Astrocyte of the cerebellum (primary cell): ENCODE results near the gene DNASE1L1.

Experiments
- DNase-seq: peaks from one replicate; pipeline ENCODE4 v3.0.0-alpha.2; 2011; ENCODE audit warnings: low read depth
- H3K4me3 ChIP-seq: 2 replicates; pipeline ENCODE4 v1.5.1; 2011; ENCODE audit warnings: mild to moderate bottlenecking, low read depth, low read length, moderate library complexity
- in situ Hi-C: cut with HindIII; loops from 2 replicates; pipeline ENCODE4 v1.10.0; 2017; ENCODE audit warnings: low sequenced_read_pairs
- TF ChIP-seq, protein P1 (sequence below): IDR thresholded peaks from 2 replicates; pipeline ENCODE4 v1.5.1; 2012; ENCODE audit warnings: low read length, low read depth, moderate library complexity, mild to moderate bottlenecking; ENCODE audit errors: missing control alignments

The DNASE1L1 gene

DNA sequence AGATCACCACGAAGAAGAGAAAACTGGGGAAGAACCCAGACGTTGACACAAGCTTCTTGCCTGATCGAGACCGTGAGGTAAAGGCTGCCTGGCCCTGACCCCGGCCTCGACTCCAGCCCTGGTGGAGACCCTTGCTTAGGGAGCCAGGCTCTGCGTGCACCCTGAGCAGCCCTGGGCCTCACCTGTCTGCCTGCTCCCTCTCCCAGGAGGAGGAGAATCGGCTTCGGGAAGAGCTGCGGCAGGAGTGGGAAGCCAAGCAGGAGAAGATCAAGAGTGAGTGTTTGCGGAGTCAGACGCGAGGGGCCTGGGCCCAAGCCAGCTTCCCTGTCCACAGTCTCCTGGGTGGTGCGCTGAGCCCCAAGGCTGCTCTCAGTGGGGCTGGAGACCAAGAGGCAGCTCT, 39.4 kb upstream of the DNASE1L1 start:
- no peak overlapping the region for H3K4me3 ChIP-seq
- no peak for DNase-seq
- TF ChIP-seq, protein P1, sequence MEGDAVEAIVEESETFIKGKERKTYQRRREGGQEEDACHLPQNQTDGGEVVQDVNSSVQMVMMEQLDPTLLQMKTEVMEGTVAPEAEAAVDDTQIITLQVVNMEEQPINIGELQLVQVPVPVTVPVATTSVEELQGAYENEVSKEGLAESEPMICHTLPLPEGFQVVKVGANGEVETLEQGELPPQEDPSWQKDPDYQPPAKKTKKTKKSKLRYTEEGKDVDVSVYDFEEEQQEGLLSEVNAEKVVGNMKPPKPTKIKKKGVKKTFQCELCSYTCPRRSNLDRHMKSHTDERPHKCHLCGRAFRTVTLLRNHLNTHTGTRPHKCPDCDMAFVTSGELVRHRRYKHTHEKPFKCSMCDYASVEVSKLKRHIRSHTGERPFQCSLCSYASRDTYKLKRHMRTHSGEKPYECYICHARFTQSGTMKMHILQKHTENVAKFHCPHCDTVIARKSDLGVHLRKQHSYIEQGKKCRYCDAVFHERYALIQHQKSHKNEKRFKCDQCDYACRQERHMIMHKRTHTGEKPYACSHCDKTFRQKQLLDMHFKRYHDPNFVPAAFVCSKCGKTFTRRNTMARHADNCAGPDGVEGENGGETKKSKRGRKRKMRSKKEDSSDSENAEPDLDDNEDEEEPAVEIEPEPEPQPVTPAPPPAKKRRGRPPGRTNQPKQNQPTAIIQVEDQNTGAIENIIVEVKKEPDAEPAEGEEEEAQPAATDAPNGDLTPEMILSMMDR = no peak
- in situ Hi-C loops = loop anchor here (5.0 kb wide), 1 partner anchor 39 kb away; the partner anchor contains the start of gene UBL4A

DNA sequence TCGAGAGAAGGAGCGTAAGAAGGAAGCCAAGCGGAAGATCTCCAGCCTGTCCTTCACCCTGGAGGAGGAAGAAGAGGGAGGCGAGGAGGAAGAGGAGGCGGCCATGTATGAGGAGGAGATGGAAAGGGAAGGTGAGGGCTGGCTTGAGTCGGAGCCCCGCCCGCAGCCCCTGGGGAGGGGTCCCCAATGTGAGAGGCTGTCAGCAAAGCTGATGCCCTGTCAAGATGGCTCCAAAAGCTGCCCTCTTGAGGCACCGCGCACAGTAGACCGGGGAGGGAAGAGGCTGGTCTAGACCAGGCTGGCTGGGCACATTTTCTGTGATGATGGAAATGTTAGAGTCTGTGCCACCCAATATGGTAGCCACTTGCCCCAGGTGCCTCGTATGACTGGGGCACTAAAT, 37.4 kb upstream of the DNASE1L1 start:
- in situ Hi-C loops = loop anchor here (5.0 kb wide), 1 partner anchor 41 kb away; the partner anchor contains the start of gene UBL4A
- TF ChIP-seq, protein P1 = no peak
- DNase-seq = no peak
- no peak overlapping the region for H3K4me3 ChIP-seq

DNA sequence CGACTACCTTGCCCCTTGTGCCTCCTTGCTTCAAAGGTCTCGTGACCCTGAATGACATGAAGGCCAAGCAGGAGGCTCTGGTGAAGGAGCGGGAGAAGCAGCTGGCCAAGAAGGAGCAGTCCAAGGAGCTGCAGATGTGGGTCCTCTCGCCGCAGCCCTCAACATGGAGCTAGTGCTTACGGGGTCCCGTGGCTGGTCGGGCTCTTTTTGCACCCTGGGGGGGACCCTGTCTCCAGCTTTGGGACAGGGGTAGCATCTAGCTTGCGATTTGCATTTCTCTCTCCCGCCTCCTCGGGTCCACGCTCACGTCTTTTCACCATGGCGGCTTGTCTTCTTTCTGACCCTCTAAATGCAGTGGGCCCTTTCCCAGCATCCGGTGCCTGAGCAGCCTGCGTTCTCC, 36.7 kb upstream of the DNASE1L1 start:
- no peak for DNase-seq
- H3K4me3 ChIP-seq = no peak overlapping the region
- in situ Hi-C loops = loop anchor here (5.0 kb wide), 1 partner anchor 42 kb away; the partner anchor contains the start of gene UBL4A
- TF ChIP-seq, protein P1 = no peak

GRCh38 chrX:154444755-154445246, 35.7 kb upstream of the DNASE1L1 start:
- in situ Hi-C loops = loop anchor here (5.0 kb wide), 1 partner anchor 42 kb away; the partner anchor contains the start of gene UBL4A
- H3K4me3 ChIP-seq = peak overlapping the region; percentile 54
- no peak for DNase-seq
- TF ChIP-seq, protein P1 = no peak

GRCh38 chrX:154443992-154444754, 35.1 kb upstream of the DNASE1L1 start, which contains the start of gene FAM50A:
Gene FAM50A (plus strand): TSS chrX:154444141. CDS start chrX:154444236, 95 bp downstream.
- TF ChIP-seq, protein P1 = no peak
- DNase-seq = no peak
- in situ Hi-C loops = no loop called here
- peak within 1 kb of the TSS; percentile 54 for H3K4me3 ChIP-seq

DNA sequence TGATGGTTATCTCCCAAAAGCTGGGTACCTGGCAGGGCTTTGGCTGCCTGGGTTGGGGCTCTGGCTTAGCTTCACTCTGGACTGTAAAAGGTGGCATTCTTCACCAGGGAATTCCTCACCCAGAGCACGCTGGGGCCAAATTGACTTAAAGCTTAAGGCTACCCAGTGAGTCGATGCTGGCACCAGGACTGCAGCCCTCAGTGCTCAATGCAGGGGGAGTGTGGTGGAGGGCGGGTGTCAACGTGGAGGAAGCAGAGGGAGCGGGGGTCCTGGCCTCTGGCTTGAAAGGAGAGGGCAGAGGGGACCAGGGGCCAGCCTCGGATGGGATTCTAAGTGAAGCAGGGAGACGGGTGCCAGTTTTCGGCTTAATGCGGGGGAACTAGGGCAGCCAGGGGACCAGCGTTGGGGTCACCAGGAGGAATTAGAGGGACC, 34.4 kb upstream of the DNASE1L1 start:
- TF ChIP-seq, protein P1 = no peak
- DNase-seq = no peak
- peak overlapping the region; percentile 25 for H3K4me3 ChIP-seq
- in situ Hi-C loops = no loop called here
